ENCODE data around the gene MRPL40.
A peak's percentile ranks its signal among the peaks of the same experiment; 100 is the strongest.

Gene MRPL40

GRCh38 chr22:19446603-19447329, 14.4 kb downstream of the MRPL40 start:
- CTCF ChIA-PET, result interaction anchor here (0.7 kb wide), 1 partner anchor 183 kb away, joined by 3 read pairs; no protein-coding TSS in a partner anchor
- H3K36me3 ChIP-seq (ENCODE audit: control insufficient read depth in 2 of 2, insufficient read depth in 1 of 2, low read length in 2 of 2), result peaks cover 5 to 70% of the 10 kb centered on the region in 2 experiments; a peak in 2 of 3 replicates
- no peak for TF ChIP-seq BCL6B (tag by site-specific recombination; IDR thresholded peaks at IDR 0.05)
- TF ChIP-seq ZNF610 (tag by site-specific recombination; IDR thresholded peaks at IDR 0.05; ENCODE audit: borderline replicate concordance), result peak; percentile 52; the same call in 1 of the 2 replicates
- TF ChIP-seq GFI1B (tag by site-specific recombination; IDR thresholded peaks at IDR 0.05), result no peak
- TF ChIP-seq ZNF280D (tag by site-specific recombination; IDR thresholded peaks at IDR 0.05), result peak; percentile 79; the same call in 1 of the 2 replicates
- TF ChIP-seq ZNF18 (tag by site-specific recombination; IDR thresholded peaks at IDR 0.05), result 0 out of 2 replicates have a peak, but pooled peaks have one; percentile 17
- TF ChIP-seq ZNF416 (tag by site-specific recombination; IDR thresholded peaks at IDR 0.05), result no peak
- TF ChIP-seq ZNF654 (tag by site-specific recombination; IDR thresholded peaks at IDR 0.05; ENCODE audit: low read depth), result 0 out of 2 replicates have a peak, but pooled peaks have one; percentile 2
- TF ChIP-seq ZXDB (tag by site-specific recombination; IDR thresholded peaks at IDR 0.05), result no peak
- peak overlapping the region; percentile 79 for H3K4me3 ChIP-seq (ENCODE audit: low read depth, low read length)
- peak overlapping the region; percentile 78; the same call in 1 of the 2 replicates for H3K27ac ChIP-seq (ENCODE audit: extremely low read depth, low read depth, low read length)
- POLR2A ChIA-PET, result interaction anchor here (1.0 to 2.2 kb wide), 6 partner anchors 12 to 268 kb away, joined by 3 to 13 read pairs (median 5); partner anchors contain the start of genes CDC45, HIRA, MRPL40 and SLC25A1
- no peaks in the 10 kb centered on the region for H3K9me3 ChIP-seq (ENCODE audit: control insufficient read depth, insufficient read depth, low read depth, low read length)
- H3K4me1 ChIP-seq (ENCODE audit: control insufficient read depth, insufficient read depth, low read length), result no peaks in the 10 kb centered on the region

DNA sequence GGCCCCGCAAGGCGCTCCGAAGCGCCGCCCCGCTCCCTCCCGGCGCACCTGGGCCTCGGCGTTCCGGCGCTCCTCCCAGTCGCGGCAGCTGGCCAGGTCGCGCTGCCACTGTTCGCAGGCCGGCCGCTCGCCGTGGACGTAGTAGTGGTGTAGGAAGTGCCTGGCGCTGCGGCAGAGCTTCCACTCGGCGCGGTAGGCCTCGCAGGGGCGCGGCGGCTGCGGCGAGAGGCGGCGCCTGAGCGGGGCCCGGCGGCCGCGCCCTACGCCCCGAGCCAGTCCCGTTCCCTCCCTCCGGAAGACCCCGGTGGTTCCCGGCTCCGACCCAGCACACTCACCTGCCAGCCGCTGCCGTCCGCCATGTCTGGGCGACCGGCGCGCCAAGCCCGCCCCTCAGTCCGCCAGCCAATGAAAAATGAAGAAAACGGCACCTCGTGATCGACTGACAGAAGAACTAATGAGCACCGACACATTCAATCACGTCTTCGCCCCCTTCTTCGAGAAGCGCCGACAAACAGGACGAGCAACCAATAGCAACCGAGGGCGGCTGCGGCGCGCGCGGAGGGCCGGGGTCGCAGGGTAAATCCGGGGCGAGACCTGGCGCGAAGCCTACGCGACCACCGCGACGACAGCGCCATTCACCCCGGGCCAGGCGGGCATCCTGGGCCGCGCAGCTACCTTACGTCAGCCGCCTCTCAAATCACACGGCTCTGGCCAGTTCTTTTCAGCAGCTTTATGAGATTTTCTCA, 15.2 kb downstream of the MRPL40 start, which contains the start of gene C22orf39:
TSS of gene C22orf39 (minus strand) at position 382 of the 746 bp plus-strand sequence. CDS start at position 359, 23 bp downstream.
- H3K36me3 ChIP-seq (ENCODE audit: control insufficient read depth in 2 of 2, insufficient read depth in 1 of 2, low read length in 2 of 2), result peaks cover 5 to 71% of the 10 kb centered on the region in 2 experiments; a peak in 2 of 3 replicates
- POLR2A ChIA-PET, result interaction anchor here (1.0 to 2.2 kb wide), 5 partner anchors 13 to 32 kb away, joined by 3 to 13 read pairs (median 5); partner anchors contain the start of genes CDC45, HIRA and MRPL40
- CTCF ChIA-PET, result interaction anchor here (0.6 kb wide), 1 partner anchor 31 kb away, joined by 3 read pairs; no protein-coding TSS in a partner anchor
- TF ChIP-seq SP2 (tag by site-specific recombination; IDR thresholded peaks at IDR 0.05) (peak; percentile 97), PRDM1 (tag by site-specific recombination; IDR thresholded peaks at IDR 0.05) (no peak), ZNF660 (tag by site-specific recombination; IDR thresholded peaks at IDR 0.05) (peak; percentile 39; the same call in 1 of the 2 replicates), ZNF350 (tag by site-specific recombination; IDR thresholded peaks at IDR 0.05) (no peak), ZNF335 (tag by site-specific recombination; conservative IDR thresholded peaks at IDR 0.05) (peak; percentile 76), YY2 (tag by site-specific recombination; IDR thresholded peaks at IDR 0.05) (peak; percentile 82), ZIC2 (tag by site-specific recombination; IDR thresholded peaks at IDR 0.05) (peak; percentile 53; the same call in 1 of the 2 replicates), ZFP69B (tag by site-specific recombination; IDR thresholded peaks at IDR 0.05) (0 out of 2 replicates have a peak, but pooled peaks have one; percentile 29), WT1 (tag by site-specific recombination; IDR thresholded peaks at IDR 0.05) (0 out of 2 replicates have a peak, but pooled peaks have one; percentile 14), ZNF677 (tag by site-specific recombination; IDR thresholded peaks at IDR 0.05) (0 out of 2 replicates have a peak, but pooled peaks have one; percentile 7), ZBTB26 (tag by site-specific recombination; optimal IDR thresholded peaks at IDR 0.05) (peak; percentile 94), ZBTB7A (tag by site-specific recombination; IDR thresholded peaks at IDR 0.05; ENCODE audit: low read depth) (peak; percentile 92), MYNN (tag by site-specific recombination; IDR thresholded peaks at IDR 0.05; ENCODE audit: borderline replicate concordance) (no peak), ZNF629 (tag by site-specific recombination; IDR thresholded peaks at IDR 0.05) (peak; percentile 72)

More for the DNA sequence above, 15.2 kb downstream of the MRPL40 start, which contains the start of gene C22orf39:
- Histone ChIP-seq H3K9me3 (ENCODE audit: control insufficient read depth, insufficient read depth, low read depth, low read length) (no peaks in the 10 kb centered on the region), H3K4me3 (ENCODE audit: low read depth, low read length) (peak within 1 kb of the TSS; percentile 79), H3K27ac (ENCODE audit: extremely low read depth, low read depth, low read length) (peak within 1 kb of the TSS; percentile 78), H3K4me1 (ENCODE audit: control insufficient read depth, insufficient read depth, low read length) (no peaks in the 10 kb centered on the region)
